HEK293 (cell line): ENCODE measurements around the gene ZNF436.
A peak's percentile ranks its signal among the peaks of the same experiment; 100 is the strongest.

Source experiments
- CTCF ChIA-PET: fragments of 350-600 bp; formaldehyde crosslinking; extraction: SDS; loops from one replicate; lab custom pipeline; 2021; ENCODE audit warnings: antibody characterized with exemption; lab: Yijun Ruan, JAX
- POLR2A ChIA-PET: fragments of 300-600 bp; formaldehyde crosslinking; extraction: SDS; loops from one replicate; lab custom pipeline; 2020; ENCODE audit warnings: antibody characterized with exemption, inconsistent platforms; lab: Yijun Ruan, JAX
- H3K27ac ChIP-seq: fragments of 200-500 bp; sonication (Bioruptor generic); 2 replicates; pipeline ENCODE4 v1.5.1; 2014; ENCODE audit warnings: low read depth, low read length, control low read depth, inconsistent platforms; ENCODE audit errors: extremely low read depth
- H3K36me3 ChIP-seq, 2 experiments: fragments of 200-500 bp in 1 of 2; sonication (Bioruptor generic) in 1 of 2; 1 replicate in 1 of 2; 2 replicates in 1 of 2; pipeline ENCODE4 v1.5.1; 2014 to 2017; ENCODE audit warnings: inconsistent platforms in 2 of 2, low read length in 2 of 2; ENCODE audit not compliant: control insufficient read depth in 2 of 2, insufficient read depth in 1 of 2
- H3K4me1 ChIP-seq: fragments of 200-500 bp; sonication (Bioruptor generic); 2 replicates; pipeline ENCODE4 v1.5.1; 2014; ENCODE audit warnings: mild to moderate bottlenecking, low read length, inconsistent platforms; ENCODE audit not compliant: control insufficient read depth, insufficient read depth
- H3K4me3 ChIP-seq: 2 replicates; pipeline ENCODE4 v1.5.1; 2011; ENCODE audit warnings: low read depth, mild to moderate bottlenecking, control low read depth, low read length, moderate library complexity
- H3K9me3 ChIP-seq: fragments of 200-500 bp; sonication (Bioruptor generic); 2 replicates; pipeline ENCODE4 v1.5.1; 2014; ENCODE audit warnings: low read depth, low read length, inconsistent platforms; ENCODE audit not compliant: control insufficient read depth, insufficient read depth
- ATF2 ChIP-seq: fragments of 450-650 bp; formaldehyde crosslinking; IDR thresholded peaks from 2 replicates; pipeline ENCODE4 v1.5.1; 2016; ENCODE audit warnings: missing biosample characterization, missing genetic modification characterization, low read depth
- PRDM1 ChIP-seq: fragments of 450-650 bp; formaldehyde crosslinking; IDR thresholded peaks from 2 replicates; pipeline ENCODE4; 2016; ENCODE audit warnings: missing biosample characterization, missing genetic modification characterization
- PRDM6 ChIP-seq: fragments of 450-650 bp; formaldehyde crosslinking; IDR thresholded peaks from 2 replicates; pipeline ENCODE4 v1.5.1; 2017; ENCODE audit warnings: missing biosample characterization, missing genetic modification characterization
- SCRT2 ChIP-seq: fragments of 450-650 bp; formaldehyde crosslinking; IDR thresholded peaks from 2 replicates; pipeline ENCODE4 v1.5.1; 2016; ENCODE audit warnings: missing biosample characterization, missing genetic modification characterization
- TCF7L2 ChIP-seq: IDR thresholded peaks from 2 replicates; pipeline ENCODE4 v1.6.1; 2011; ENCODE audit warnings: low read depth, mild to moderate bottlenecking, inconsistent platforms, low read length, moderate library complexity, borderline replicate concordance
- ZNF311 ChIP-seq: fragments of 450-650 bp; formaldehyde crosslinking; IDR thresholded peaks from 2 replicates; pipeline ENCODE4 v1.5.1; 2017; ENCODE audit warnings: missing biosample characterization, missing genetic modification characterization, borderline replicate concordance
- ZNF514 ChIP-seq: fragments of 450-650 bp; formaldehyde crosslinking; IDR thresholded peaks from 2 replicates; pipeline ENCODE4 v1.5.1; 2016; ENCODE audit warnings: missing biosample characterization, missing genetic modification characterization
- ZNF600 ChIP-seq: fragments of 450-650 bp; formaldehyde crosslinking; IDR thresholded peaks from 2 replicates; pipeline ENCODE4 v1.5.1; 2016; ENCODE audit warnings: missing biosample characterization, missing genetic modification characterization
- ZSCAN16 ChIP-seq: fragments of 450-650 bp; formaldehyde crosslinking; IDR thresholded peaks from 2 replicates; pipeline ENCODE4 v1.5.1; 2016; ENCODE audit warnings: missing biosample characterization, missing genetic modification characterization
- TF ChIP-seq, protein P1 (sequence below): fragments of 450-650 bp; formaldehyde crosslinking; IDR thresholded peaks from 2 replicates; pipeline ENCODE4 v1.5.1; 2016; ENCODE audit warnings: missing biosample characterization, missing genetic modification characterization
- TF ChIP-seq, protein P2 (sequence below): fragments of 450-650 bp; formaldehyde crosslinking; IDR thresholded peaks from 2 replicates; pipeline ENCODE4 v1.5.1; 2016; ENCODE audit warnings: missing biosample characterization, missing genetic modification characterization
- TF ChIP-seq, protein P3 (sequence below): fragments of 450-650 bp; formaldehyde crosslinking; IDR thresholded peaks from 2 replicates; pipeline ENCODE4; 2016; ENCODE audit warnings: missing biosample characterization, missing genetic modification characterization
- TF ChIP-seq, protein P4 (sequence below): fragments of 450-650 bp; formaldehyde crosslinking; IDR thresholded peaks from 2 replicates; pipeline ENCODE4 v1.5.1; 2016; ENCODE audit warnings: missing biosample characterization, missing genetic modification characterization
- TF ChIP-seq, protein P5 (sequence below): fragments of 450-650 bp; formaldehyde crosslinking; IDR thresholded peaks from 2 replicates; pipeline ENCODE4 v1.5.1; 2016; ENCODE audit warnings: missing biosample characterization, missing genetic modification characterization

The ZNF436 gene

GRCh38 chr1:23331713-23332112 is 37.9 kb downstream of the ZNF436 start:
- POLR2A ChIA-PET, result interaction anchor here (0.6 to 0.7 kb wide), 2 partner anchors 69 to 495 kb away, joined by 3 read pairs; no protein-coding TSS in a partner anchor
- no peak overlapping the region for H3K4me3 ChIP-seq
- TF ChIP-seq TCF7L2, result no peak
- TF ChIP-seq SCRT2 (tag by site-specific recombination), result peak; percentile 69
- TF ChIP-seq, protein P1, sequence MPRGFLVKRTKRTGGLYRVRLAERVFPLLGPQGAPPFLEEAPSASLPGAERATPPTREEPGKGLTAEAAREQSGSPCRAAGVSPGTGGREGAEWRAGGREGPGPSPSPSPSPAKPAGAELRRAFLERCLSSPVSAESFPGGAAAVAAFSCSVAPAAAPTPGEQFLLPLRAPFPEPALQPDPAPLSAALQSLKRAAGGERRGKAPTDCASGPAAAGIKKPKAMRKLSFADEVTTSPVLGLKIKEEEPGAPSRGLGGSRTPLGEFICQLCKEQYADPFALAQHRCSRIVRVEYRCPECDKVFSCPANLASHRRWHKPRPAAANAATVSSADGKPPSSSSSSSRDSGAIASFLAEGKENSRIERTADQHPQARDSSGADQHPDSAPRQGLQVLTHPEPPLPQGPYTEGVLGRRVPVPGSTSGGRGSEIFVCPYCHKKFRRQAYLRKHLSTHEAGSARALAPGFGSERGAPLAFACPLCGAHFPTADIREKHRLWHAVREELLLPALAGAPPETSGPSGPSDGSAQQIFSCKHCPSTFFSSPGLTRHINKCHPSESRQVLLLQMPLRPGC (tag by site-specific recombination), result no peak
- TF ChIP-seq, all 188 proteins: peak for 1
- Histone ChIP-seq H3K9me3 (no peaks in the 10 kb centered on the region), H3K36me3 (peaks cover 95 to 97% of the 10 kb centered on the region in 2 experiments), H3K4me1 (no peaks in the 10 kb centered on the region), H3K27ac (no peak overlapping the region)
- CTCF ChIA-PET, result interaction anchor here (0.6 kb wide), 1 partner anchor 224 kb away, joined by 3 read pairs; no protein-coding TSS in a partner anchor

DNA sequence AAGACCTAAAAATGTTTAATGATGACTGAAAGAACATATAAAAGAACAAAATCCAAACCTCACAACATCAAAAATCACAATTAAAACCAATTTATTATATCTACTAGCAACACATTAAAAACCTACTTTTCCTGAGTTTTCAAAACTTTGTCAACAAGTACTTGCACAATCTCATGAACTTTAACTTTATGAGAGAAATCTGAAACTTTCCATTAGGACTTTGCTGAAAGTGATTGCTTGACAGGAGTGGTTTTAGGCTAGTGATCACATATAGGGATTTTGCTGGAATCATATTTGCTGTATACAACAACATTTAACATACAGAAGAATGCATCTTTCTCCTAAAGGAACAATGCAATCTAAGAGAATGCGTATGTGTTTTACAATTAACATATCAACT is 38.8 kb downstream of the ZNF436 start:
- CTCF ChIA-PET, result no interaction called here
- Histone ChIP-seq H3K9me3 (no peaks in the 10 kb centered on the region), H3K27ac (no peak overlapping the region), H3K4me3 (no peak overlapping the region), H3K36me3 (peaks cover 95 to 97% of the 10 kb centered on the region in 2 experiments), H3K4me1 (no peaks in the 10 kb centered on the region)
- POLR2A ChIA-PET, result no interaction called here
- TF ChIP-seq PRDM6 (tag by site-specific recombination) (peak; percentile 49; the same call in 1 of the 2 replicates), PRDM1 (tag by site-specific recombination) (peak; percentile 74)
- TF ChIP-seq, protein P2, sequence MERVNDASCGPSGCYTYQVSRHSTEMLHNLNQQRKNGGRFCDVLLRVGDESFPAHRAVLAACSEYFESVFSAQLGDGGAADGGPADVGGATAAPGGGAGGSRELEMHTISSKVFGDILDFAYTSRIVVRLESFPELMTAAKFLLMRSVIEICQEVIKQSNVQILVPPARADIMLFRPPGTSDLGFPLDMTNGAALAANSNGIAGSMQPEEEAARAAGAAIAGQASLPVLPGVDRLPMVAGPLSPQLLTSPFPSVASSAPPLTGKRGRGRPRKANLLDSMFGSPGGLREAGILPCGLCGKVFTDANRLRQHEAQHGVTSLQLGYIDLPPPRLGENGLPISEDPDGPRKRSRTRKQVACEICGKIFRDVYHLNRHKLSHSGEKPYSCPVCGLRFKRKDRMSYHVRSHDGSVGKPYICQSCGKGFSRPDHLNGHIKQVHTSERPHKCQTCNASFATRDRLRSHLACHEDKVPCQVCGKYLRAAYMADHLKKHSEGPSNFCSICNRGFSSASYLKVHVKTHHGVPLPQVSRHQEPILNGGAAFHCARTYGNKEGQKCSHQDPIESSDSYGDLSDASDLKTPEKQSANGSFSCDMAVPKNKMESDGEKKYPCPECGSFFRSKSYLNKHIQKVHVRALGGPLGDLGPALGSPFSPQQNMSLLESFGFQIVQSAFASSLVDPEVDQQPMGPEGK (tag by site-specific recombination), result no peak

DNA sequence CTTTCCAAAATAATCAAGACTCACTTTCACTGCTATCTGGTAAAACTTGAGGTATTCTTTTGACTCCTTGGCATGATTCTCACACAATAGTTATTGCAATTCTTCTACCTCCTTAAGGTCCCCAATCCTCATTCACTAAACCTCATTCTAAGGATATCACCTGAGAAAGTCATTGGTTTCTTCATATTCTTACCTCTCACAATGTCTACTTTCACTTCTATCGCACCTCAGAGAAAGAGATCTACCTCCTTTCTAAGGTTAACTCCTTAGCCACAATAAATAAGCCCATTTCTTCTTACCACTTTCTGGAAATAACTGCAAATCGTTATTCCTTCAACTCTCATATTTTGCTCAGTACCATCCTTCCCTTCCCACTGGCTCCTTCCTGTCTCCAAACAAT is 44.2 kb downstream of the ZNF436 start:
- CTCF ChIA-PET, result interaction anchor here (0.6 to 1.0 kb wide), 2 partner anchors 9 to 12 kb away, joined by 3 read pairs; no protein-coding TSS in a partner anchor
- Histone ChIP-seq H3K27ac (no peak overlapping the region), H3K9me3 (no peaks in the 10 kb centered on the region), H3K4me3 (no peak overlapping the region), H3K36me3 (peaks cover 87 to 88% of the 10 kb centered on the region in 2 experiments), H3K4me1 (no peaks in the 10 kb centered on the region)
- TF ChIP-seq PRDM1 (tag by site-specific recombination) (peak; percentile 95), ZSCAN16 (tag by site-specific recombination) (no peak)
- POLR2A ChIA-PET, result interaction anchor here (0.7 kb wide), 1 partner anchor 1100 kb away, joined by 3 read pairs; no protein-coding TSS in a partner anchor

DNA sequence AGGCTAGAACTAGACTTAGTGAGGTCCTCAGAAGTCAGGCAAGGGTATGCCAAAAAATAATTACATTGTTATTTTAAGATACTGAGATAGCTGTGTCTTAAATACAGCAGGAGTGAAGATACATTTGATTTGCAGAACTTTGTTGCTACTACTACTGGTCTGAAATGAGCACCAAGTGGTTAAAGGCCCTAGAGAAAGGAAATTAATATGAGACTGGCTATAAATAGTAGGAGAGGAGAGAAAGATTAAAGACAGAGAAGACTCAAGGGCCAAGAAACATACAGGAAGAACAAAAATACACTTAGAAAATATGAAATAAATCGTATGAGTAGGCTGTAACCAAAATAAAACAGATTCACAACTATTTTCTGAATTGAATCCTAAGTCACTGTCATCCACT is 46.9 kb downstream of the ZNF436 start:
- ChIA-PET CTCF (no interaction called here), POLR2A (interaction anchor here (1.1 kb wide), 1 partner anchor 22 kb away, joined by 3 read pairs; the partner anchor contains the start of gene HNRNPR)
- no peak overlapping the region for H3K27ac ChIP-seq
- peaks cover 83 to 87% of the 10 kb centered on the region in 2 experiments for H3K36me3 ChIP-seq
- no peaks in the 10 kb centered on the region for H3K4me1 ChIP-seq
- H3K9me3 ChIP-seq, result no peaks in the 10 kb centered on the region
- no peak overlapping the region for H3K4me3 ChIP-seq
- TF ChIP-seq, protein P3, sequence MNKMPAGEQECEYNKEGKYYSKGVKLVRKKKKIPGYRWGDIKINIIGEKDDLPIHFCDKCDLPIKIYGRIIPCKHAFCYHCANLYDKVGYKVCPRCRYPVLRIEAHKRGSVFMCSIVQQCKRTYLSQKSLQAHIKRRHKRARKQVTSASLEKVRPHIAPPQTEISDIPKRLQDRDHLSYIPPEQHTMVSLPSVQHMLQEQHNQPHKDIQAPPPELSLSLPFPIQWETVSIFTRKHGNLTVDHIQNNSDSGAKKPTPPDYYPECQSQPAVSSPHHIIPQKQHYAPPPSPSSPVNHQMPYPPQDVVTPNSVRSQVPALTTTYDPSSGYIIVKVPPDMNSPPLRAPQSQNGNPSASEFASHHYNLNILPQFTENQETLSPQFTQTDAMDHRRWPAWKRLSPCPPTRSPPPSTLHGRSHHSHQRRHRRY, result no peak
- TF ChIP-seq ZNF311 (tag by site-specific recombination) (no peak), ZNF600 (tag by site-specific recombination) (no peak), ATF2 (tag by site-specific recombination) (no peak), ZNF514 (tag by site-specific recombination) (no peak)
- TF ChIP-seq, protein P4, sequence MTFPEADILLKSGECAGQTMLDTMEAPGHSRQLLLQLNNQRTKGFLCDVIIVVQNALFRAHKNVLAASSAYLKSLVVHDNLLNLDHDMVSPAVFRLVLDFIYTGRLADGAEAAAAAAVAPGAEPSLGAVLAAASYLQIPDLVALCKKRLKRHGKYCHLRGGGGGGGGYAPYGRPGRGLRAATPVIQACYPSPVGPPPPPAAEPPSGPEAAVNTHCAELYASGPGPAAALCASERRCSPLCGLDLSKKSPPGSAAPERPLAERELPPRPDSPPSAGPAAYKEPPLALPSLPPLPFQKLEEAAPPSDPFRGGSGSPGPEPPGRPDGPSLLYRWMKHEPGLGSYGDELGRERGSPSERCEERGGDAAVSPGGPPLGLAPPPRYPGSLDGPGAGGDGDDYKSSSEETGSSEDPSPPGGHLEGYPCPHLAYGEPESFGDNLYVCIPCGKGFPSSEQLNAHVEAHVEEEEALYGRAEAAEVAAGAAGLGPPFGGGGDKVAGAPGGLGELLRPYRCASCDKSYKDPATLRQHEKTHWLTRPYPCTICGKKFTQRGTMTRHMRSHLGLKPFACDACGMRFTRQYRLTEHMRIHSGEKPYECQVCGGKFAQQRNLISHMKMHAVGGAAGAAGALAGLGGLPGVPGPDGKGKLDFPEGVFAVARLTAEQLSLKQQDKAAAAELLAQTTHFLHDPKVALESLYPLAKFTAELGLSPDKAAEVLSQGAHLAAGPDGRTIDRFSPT (tag by site-specific recombination), result no peak
- TF ChIP-seq, protein P5, sequence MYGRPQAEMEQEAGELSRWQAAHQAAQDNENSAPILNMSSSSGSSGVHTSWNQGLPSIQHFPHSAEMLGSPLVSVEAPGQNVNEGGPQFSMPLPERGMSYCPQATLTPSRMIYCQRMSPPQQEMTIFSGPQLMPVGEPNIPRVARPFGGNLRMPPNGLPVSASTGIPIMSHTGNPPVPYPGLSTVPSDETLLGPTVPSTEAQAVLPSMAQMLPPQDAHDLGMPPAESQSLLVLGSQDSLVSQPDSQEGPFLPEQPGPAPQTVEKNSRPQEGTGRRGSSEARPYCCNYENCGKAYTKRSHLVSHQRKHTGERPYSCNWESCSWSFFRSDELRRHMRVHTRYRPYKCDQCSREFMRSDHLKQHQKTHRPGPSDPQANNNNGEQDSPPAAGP, result no peak
